IPS DF 19.7 (cell line): ENCODE results near the gene NIPBL.
"Not testable (repeated sequence)": the region's sequence is repeated elsewhere in the genome, so short reads cannot be mapped to it uniquely, and the experiment has no call there.

Experiments
- DNase-seq: peaks from one replicate; pipeline ENCODE4 v3.0.0-alpha.2; 2013; ENCODE audit warnings: low read depth, low spot score

Gene NIPBL

DNA sequence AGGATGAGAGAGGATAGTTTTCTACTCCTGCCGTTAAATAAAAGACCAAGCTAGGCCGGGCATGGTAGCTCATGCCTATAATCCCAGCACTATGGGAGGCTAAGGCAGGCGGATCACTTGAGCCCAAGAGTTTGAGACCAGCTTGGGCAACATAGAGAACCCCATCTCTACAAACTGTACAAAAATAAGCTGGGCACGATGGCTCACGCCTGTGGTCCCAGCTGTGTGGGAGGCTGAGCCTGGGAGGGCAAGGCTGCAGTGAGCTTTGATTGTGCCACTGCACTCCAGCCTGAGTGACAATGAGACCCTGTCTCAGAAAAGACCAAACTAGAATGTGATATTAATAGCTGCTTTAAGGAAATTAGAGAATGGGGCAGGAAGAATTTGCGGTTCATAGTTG, 158.4 kb downstream of the NIPBL start:
- DNase-seq = no peak

- DNase-seq = no peak
Measured at GRCh38 chr5:37037840-37038239, 161.3 kb downstream of the NIPBL start.

GRCh38 chr5:37039824-37040223, 163.3 kb downstream of the NIPBL start:
- no peak for DNase-seq

GRCh38 chr5:37043693-37044092, 167.1 kb downstream of the NIPBL start:
- no peak for DNase-seq

DNA sequence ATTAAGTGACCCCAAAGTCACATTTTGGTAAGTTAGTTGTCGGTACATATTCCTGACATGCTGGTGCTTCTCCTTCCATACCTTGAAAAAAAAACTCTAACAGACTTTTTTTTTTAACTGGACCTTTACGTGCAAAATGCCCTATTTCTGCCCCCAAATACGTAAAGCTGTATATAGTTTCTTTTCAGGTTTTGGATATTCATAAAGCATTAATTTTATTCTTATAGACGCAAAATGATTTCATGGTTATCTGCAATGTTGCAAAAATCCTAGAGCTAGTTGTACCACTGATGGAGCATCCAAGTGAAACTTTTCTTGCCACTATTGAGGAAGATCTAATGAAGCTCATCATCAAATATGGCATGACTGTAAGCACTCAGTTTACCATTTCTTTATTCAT, 167.6 kb downstream of the NIPBL start:
- DNase-seq = no peak

DNA sequence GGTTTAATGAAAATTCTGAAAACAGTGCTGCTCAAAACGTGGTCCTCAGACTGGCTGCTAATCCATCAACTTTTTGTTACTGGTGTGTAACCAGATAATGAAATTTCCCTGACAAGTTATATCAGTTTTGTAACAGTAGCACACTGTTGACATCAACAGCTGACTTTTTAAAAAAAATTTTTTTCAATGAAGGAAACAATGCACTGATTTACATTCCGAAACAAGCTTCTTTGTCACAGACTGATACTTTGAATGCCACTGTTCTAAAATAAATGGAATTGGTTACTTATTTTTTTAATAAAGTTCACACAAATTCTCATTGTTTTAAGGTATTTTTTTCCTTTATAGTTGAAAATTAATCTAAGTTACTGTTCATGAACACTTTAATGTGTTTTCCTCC, 169.1 kb downstream of the NIPBL start:
- DNase-seq = no peak

DNA sequence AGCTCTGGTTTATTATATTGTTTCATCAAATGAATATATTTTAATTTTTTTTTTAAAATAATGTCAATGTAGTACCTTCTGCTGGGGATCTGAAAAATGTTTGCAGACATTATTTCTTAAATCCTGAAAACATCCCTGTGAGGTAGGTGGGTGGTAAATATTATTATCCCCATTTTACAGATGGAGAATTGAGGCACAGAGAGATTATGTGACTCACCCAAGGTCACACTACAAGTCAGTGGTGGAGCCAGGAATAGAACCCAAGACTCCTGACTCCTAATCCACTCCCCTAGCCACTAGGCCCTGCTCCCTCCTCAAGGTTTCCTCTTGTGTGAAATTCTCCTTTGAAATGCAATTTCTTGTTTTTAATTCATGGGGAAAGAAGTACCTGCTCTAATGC, 171.4 kb downstream of the NIPBL start:
- DNase-seq = no peak

- no peak for DNase-seq
Measured at GRCh38 chr5:37054391-37054790, 177.8 kb downstream of the NIPBL start.

DNA sequence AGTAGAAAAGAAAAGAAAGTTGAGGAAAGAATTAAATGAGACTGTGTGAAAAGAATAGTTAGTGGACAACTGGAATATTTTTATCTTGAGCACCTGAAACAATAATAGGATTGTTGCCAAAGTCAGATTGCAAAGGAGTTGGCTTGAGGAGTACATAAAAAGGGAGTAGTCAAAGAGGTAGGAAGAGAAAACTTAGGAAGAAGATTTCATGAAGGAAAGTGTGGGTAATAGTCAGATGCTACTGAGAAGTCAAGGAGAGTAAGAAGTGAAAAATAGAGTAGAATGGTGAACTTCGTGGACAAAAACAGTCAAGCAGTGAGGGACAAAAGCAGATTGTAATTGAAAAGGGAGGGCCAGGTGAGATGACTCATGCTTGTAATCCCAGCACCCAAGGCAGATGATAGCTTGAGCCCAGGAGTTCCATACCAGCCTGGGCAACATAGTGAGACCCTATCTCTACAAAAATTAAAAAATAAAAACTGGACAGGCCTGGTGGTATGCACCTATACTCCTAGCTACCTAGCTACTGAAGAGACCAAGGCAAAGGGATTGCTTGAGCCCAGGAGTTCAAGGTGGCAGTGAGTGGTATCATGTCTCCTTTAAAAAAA, 178.9 kb downstream of the NIPBL start:
- no peak for DNase-seq

DNA sequence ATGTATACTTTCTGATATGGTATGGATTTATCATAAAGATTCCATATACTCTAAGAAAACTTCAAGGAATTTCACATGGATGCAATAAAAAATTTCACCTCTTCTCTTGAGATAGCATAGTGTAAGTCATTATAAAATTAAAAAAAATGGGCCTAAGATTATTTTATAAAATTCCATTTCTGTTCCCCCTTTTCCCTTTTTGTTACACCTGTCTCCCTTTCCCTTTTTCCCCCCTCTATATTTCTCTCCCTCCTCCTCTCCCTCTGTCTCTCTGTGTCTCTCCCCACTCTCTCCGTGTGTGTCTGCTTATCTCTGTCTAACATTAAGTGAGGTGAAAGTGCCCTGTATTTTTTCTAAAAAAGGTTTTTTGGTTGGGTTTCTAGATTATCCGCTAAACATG, 180.2 kb downstream of the NIPBL start:
- no peak for DNase-seq

DNA sequence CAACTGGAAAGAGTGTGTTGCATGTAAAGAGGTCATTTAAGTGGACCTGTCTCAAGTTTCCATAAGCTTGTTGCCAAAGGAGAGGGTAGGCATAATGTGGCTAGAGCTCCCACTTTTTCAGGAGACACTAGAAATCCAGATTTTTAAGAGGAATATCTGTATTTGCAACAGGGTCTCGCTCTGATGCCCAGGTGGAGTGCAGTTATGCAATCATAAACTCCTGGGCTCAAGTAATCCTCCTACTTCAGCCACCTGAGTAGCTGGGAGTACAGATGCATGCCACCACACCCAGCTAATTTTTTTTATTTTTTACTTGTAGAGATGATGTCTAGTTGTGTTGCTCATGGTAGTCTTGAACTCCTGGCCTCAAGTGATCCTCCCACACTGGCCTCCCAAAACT, 183.5 kb downstream of the NIPBL start:
- no peak for DNase-seq

- no peak for DNase-seq
Measured at GRCh38 chr5:37063739-37064138, 187.2 kb downstream of the NIPBL start.

DNA sequence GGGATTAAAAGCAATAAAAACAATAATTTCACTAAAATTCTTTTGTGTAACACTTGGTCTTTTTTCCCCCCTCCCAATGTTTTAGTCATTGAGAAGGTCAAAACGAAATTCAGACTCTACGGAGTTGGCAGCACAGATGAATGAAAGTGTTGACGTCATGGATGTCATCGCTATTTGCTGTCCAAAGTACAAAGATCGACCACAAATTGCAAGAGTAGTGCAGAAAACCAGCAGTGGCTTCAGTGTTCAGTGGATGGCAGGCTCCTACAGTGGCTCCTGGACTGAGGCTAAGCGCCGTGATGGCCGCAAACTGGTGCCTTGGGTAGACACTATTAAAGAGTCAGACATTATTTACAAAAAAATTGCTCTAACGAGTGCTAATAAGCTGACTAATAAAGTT, 187.9 kb downstream of the NIPBL start:
- no peak for DNase-seq

GRCh38 chr5:37071487-37071886, 194.9 kb downstream of the NIPBL start:
- no peak for DNase-seq

DNA sequence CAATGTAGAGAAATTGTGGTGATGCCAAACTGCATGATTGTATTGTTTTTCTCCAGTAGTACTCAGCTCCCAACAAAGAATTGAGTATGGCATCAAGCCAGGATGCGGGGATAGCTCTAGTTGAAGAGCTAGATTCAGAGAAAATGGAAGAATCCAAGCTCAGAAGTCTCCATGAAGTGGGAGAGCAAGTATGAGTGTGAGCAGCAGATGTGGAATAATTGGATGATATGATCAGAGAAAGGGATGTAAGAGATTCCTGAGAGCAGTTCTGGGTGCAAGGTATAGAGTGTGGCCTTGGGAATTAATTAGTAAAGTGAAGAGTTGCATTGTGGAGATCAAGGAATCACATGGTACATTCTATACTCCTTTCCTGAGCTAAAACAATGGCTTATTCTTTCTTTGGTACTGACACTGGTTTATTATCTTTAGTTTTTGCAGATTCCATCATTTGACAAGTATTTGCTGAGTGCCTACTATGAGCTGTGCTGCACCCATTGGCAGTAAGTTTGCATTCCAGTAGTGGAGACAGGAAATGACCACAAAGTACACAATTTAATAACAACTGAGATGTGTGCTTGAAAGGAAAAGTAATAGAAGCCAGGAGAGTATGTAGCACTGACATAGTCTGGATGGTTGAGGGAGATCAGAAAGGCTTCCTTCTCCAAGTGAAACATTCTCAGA, 195.5 kb downstream of the NIPBL start:
- DNase-seq = no peak

GRCh38 chr5:37075399-37075950, 198.9 kb downstream of the NIPBL start:
- DNase-seq = no peak

DNA sequence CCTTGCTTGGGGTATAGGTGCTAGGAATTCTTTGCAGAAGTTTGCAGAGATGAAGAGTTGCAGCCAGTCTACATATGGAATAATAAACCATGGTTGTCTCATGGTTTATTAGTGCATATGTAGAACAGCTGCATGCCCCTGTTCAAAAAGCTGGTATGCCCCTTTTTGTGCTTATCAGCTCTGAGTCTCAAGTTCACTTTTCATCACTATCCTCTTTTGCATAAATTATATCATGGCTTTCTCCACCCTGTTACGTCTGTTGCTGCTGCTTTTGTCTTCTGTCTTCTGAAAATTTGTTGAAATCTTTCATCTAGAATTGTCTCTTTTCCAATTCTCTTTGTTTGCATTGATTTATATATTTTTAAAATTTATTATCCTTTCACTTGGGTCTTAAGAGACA, 200.6 kb downstream of the NIPBL start:
- no peak for DNase-seq

GRCh38 chr5:37080697-37081096, 204.1 kb downstream of the NIPBL start:
- no peak for DNase-seq

DNA sequence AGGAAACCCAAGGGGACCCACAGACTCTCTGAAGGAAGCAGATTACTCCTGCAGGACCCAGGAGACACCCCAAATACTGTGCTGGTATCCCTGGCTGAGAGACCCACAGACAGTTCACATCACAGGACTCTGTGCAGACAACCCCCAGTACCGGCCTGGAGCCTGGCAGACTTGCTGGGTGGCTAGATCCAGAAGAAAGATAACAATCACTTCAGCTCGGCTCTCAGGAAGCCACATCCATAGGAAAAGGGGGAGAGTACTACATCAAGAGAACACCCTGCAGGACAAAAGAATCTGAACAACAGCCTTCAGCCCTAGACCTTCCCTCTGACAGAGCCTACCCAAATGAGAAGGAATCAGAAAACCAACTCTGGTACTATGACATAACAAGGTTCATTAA, 206.4 kb downstream of the NIPBL start:
- not testable (repeated sequence) for DNase-seq

DNA sequence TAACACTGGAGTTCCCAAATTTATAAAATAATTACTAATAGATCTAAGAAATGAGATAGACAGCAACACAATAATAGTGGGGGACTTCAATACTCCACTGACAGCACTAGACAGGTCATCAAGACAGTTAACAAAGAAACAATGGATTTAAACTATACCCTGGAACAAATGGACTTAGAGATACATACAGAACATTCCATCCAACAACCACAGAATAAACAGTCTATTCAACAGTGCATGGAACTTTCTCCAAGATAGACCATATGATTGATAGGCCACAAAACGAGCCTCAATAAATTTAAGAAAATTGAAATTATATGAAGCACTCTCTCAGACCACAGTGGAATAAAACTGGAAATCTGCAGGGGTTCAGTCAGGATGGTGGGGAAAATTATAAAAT, 209.5 kb downstream of the NIPBL start:
- DNase-seq = not testable (repeated sequence)

DNA sequence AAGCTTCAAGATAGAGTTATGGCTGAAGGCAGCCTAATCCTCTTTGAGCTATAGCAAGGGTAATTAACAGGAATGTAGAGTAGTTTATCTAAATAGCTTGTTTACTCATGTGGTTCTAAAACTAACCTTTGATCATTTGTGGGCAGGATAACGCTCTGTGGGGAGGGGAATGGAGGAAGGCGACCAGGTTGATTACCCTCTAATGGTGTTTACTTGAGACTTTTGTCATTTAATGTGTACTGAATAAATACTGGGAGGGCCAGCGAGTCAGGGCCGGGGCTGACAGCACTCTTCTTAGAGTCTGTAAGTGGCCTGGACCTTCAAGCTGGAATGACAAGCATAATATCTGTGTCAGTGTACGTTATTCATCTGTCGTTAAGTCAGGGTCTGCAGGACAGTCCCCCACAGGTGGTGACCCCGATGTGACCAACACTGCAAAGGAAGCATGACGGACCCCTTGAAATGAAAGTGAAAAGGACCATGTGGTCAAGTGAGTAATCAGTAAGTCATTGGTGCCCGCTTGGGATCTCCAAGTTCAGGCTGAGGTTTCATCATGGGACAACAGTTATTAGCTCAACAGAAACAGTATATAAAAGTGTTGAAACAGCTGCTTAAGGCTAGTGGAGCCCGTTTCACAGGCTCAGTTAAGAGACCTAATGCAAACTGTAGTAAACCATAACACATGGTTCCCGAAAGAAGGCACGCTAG, 210.1 kb downstream of the NIPBL start:
- DNase-seq = no peak

DNA sequence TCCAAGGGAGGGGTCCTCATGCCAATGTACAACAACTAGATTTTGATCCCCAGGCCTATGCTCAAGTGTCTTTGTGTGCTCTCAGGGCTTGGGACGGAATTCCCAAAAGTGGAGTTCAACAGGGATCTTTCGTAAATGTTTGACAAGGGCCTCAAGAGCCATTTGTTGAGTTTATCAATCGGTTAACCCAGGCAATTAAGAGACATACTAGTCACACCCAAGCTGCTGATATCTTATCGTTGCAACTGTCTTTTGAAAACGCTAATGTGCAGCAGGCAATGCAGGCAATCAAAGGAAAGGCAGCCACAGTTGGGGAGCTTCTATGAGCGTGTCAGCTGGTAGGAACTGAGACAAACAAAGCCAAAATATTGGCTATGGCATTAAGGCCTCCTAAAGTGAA, 211.4 kb downstream of the NIPBL start:
- no peak for DNase-seq
